ENCODE data around the gene EFNA4. TPM values are rescaled to one million over a fixed set of nuclear protein-coding genes. Genes with fewer than 3 reads are reported as not detected.

The EFNA4 gene
- total RNA-seq, 1 experiment from 2014 or later = 11.8 TPM

GRCh38 chr1:155023627-155024026 lies 39.9 kb upstream of the EFNA4 start:
- no peaks in the 10 kb centered on the region for H3K79me1 ChIP-seq (ENCODE audit: insufficient read depth, low read depth, low read length, poor library complexity, severe bottlenecking)
- Mint-ChIP-seq H3K27ac (no peak overlapping the region), H3K36me3 (ENCODE audit: insufficient read depth in 1 of 3, low read depth in 3 of 3) (peaks cover 0 to 6% (median 6%) of the 10 kb centered on the region in 3 experiments; a peak in 1 of 7 replicates), H3K4me3 (no peak overlapping the region), H3K27me3 (ENCODE audit: low read depth) (peaks cover 12% of the 10 kb centered on the region), H3K9me3 (no peaks in the 10 kb centered on the region), H3K4me1 (peaks cover 19 to 35% of the 10 kb centered on the region in 2 experiments)
- H2BK20ac ChIP-seq (ENCODE audit: low read depth, low read length, poor library complexity, severe bottlenecking) = no peak overlapping the region
- no peak for TF ChIP-seq CTCF (conservative IDR thresholded peaks at IDR 0.05)
- H2BK5ac ChIP-seq (ENCODE audit: insufficient read length, low read length) = no peak overlapping the region
- H3K4ac ChIP-seq (ENCODE audit: low read depth, low read length) = no peak overlapping the region
- H2AK5ac ChIP-seq (ENCODE audit: insufficient read length, low read length) = no peak overlapping the region
- no peak overlapping the region for H2BK12ac ChIP-seq (ENCODE audit: insufficient read length, low read depth, low read length)
- H2BK15ac ChIP-seq (ENCODE audit: low read depth, low read length) = no peak overlapping the region
- H3K9me3 ChIP-seq (ENCODE audit: control insufficient read depth, low read depth, low read length) = no peaks in the 10 kb centered on the region
- no peak overlapping the region for H3K4me2 ChIP-seq (ENCODE audit: insufficient read depth, insufficient read length, low read length)
- H3K27ac ChIP-seq (ENCODE audit: insufficient read length, low read depth, low read length) = no peak overlapping the region
- H3K23me2 ChIP-seq (ENCODE audit: insufficient read length, low read depth, low read length, poor library complexity, severe bottlenecking) = no peaks in the 10 kb centered on the region
- no peak overlapping the region for H4K8ac ChIP-seq (replicated peaks; ENCODE audit: insufficient read length, low read depth, low read length)
- no peak overlapping the region for H3K23ac ChIP-seq (ENCODE audit: insufficient read length, low read depth, low read length)
- H3K4me1 ChIP-seq (ENCODE audit: insufficient read depth, low read length) = no peaks in the 10 kb centered on the region
- no peak overlapping the region for H3K9ac ChIP-seq (ENCODE audit: extremely low read depth, insufficient read length, low read length)
- no CpG with 5 or more reads among the region's 5 CpGs for WGBS (ENCODE audit: extremely low coverage, insufficient read length, low lambda C conversion rate)
- H4K5ac ChIP-seq (ENCODE audit: insufficient read length, low read depth, low read length) = no peak overlapping the region
- no peak overlapping the region for H3K14ac ChIP-seq (ENCODE audit: insufficient read depth, low read length)
- no peak overlapping the region for H2BK120ac ChIP-seq (ENCODE audit: low read depth, low read length, poor library complexity, severe bottlenecking)
- no peaks in the 10 kb centered on the region for H4K20me1 ChIP-seq (ENCODE audit: control insufficient read depth, insufficient read depth, insufficient read length)
- H3K27me3 ChIP-seq (ENCODE audit: insufficient read depth, low read length) = no peaks in the 10 kb centered on the region
- no peak overlapping the region for H4K91ac ChIP-seq (ENCODE audit: insufficient read length, low read depth, low read length)
- H3T11ph ChIP-seq (ENCODE audit: low read length) = no peak overlapping the region
- no peak overlapping the region for H2AFZ ChIP-seq (ENCODE audit: low read length)
- H3K18ac ChIP-seq (ENCODE audit: insufficient read length, low read depth, low read length) = no peak overlapping the region
- DNase-seq = no peak
- H3K56ac ChIP-seq (ENCODE audit: insufficient read length, low read depth, low read length) = no peak overlapping the region
- no peaks in the 10 kb centered on the region for H3K79me2 ChIP-seq (ENCODE audit: insufficient read depth, low read length)

Data from H9 (cell line).